WTC11 (cell line): ENCODE data around the gene SIGLEC11. TPM values are rescaled to one million over a fixed set of nuclear protein-coding genes. Genes with fewer than 3 reads are reported as not detected.
A peak's percentile ranks its signal among the peaks of the same experiment; 100 is the strongest.

Experiments used
- ATAC-seq: fragments of 200-7000 bp; cut with Tn5 transposase; 2 replicates; pipeline ENCODE4 v1.10.0; 2021; ENCODE audit warnings: mild to moderate bottlenecking, moderate library complexity
- CTCF ChIA-PET: fragments of 300-600 bp; sonication (Branson Sonifier 250); formaldehyde crosslinking; loops from one replicate; lab custom pipeline; 2021; ENCODE audit warnings: antibody characterized with exemption; lab: Charles Lee
- POLR2A ChIA-PET: fragments of 350-600 bp; sonication (Branson Sonifier 250); formaldehyde crosslinking; loops from one replicate; lab custom pipeline; 2021; ENCODE audit warnings: antibody characterized with exemption; lab: Charles Lee
- DNase-seq: peaks from one replicate; pipeline ENCODE4 v3.0.0; 2021; ENCODE audit warnings: low spot score
- H3K27ac Mint-ChIP-seq: 2 replicates; pipeline ENCODE4 v1.8.0; 2021; ENCODE audit warnings: mixed read lengths
- H3K27me3 Mint-ChIP-seq: 2 replicates; pipeline ENCODE4 v1.8.0; 2021; ENCODE audit warnings: low read depth, mild to moderate bottlenecking, moderate library complexity, mixed read lengths
- H3K36me3 Mint-ChIP-seq: 2 replicates; pipeline ENCODE4 v1.8.0; 2021; ENCODE audit warnings: mixed read lengths
- H3K4me1 Mint-ChIP-seq: 2 replicates; pipeline ENCODE4 v1.8.0; 2022; ENCODE audit warnings: mixed read lengths
- H3K4me3 Mint-ChIP-seq: 2 replicates; pipeline ENCODE4 v1.8.0; 2021; ENCODE audit warnings: mild to moderate bottlenecking, moderate library complexity, mixed read lengths
- H3K9me3 Mint-ChIP-seq: 2 replicates; pipeline ENCODE4 v1.8.0; 2021; ENCODE audit warnings: mixed read lengths
- ATF1 ChIP-seq: sonication (generic); formaldehyde crosslinking; IDR thresholded peaks from 2 replicates; pipeline ENCODE4 v1.8.1; 2023; ENCODE audit warnings: mild to moderate bottlenecking, moderate library complexity, missing genetic modification reagents
- ATF2 ChIP-seq: sonication (generic); formaldehyde crosslinking; IDR thresholded peaks from 2 replicates; pipeline ENCODE4 v1.8.1; 2022; ENCODE audit warnings: low read depth, missing genetic modification reagents, borderline replicate concordance
- E2F1 ChIP-seq: sonication (generic); formaldehyde crosslinking; IDR thresholded peaks from 2 replicates; pipeline ENCODE4 v1.8.0; 2022; ENCODE audit warnings: mild to moderate bottlenecking, missing genetic modification reagents
- EMX1 ChIP-seq: fragments of 250-450 bp; sonication (Bioruptor Pico); IDR thresholded peaks from 2 replicates; pipeline ENCODE4 v1.8.0; 2021; ENCODE audit warnings: mild to moderate bottlenecking
- ESRRA ChIP-seq: sonication (generic); formaldehyde crosslinking; IDR thresholded peaks from 2 replicates; pipeline ENCODE4 v1.8.1; 2022; ENCODE audit warnings: mild to moderate bottlenecking, missing genetic modification reagents, borderline replicate concordance
- NFE2L1 ChIP-seq: sonication (generic); formaldehyde crosslinking; IDR thresholded peaks from 2 replicates; pipeline ENCODE4 v1.8.1; 2023; ENCODE audit warnings: missing genetic modification reagents
- NR2C2 ChIP-seq: sonication (generic); formaldehyde crosslinking; IDR thresholded peaks from 2 replicates; pipeline ENCODE4 v1.8.0; 2022; ENCODE audit warnings: mild to moderate bottlenecking, missing genetic modification reagents
- SOX15 ChIP-seq: fragments of 250-450 bp; sonication (Bioruptor Pico); IDR thresholded peaks from 2 replicates; pipeline ENCODE4 v1.9.0; 2021; ENCODE audit warnings: mild to moderate bottlenecking
- SP1 ChIP-seq: sonication (generic); formaldehyde crosslinking; conservative IDR thresholded peaks from 2 replicates; pipeline ENCODE4 v1.8.1; 2022; ENCODE audit warnings: missing genetic modification reagents
- TCF7 ChIP-seq: sonication (generic); formaldehyde crosslinking; IDR thresholded peaks from 2 replicates; pipeline ENCODE4 v1.8.0; 2022; ENCODE audit warnings: mild to moderate bottlenecking, low read depth, missing genetic modification reagents, moderate library complexity
- TP53 ChIP-seq: sonication (generic); formaldehyde crosslinking; IDR thresholded peaks from 2 replicates; pipeline ENCODE4 v1.8.1; 2023; ENCODE audit warnings: mild to moderate bottlenecking, missing genetic modification reagents
- ZNF232 ChIP-seq: sonication (generic); formaldehyde crosslinking; IDR thresholded peaks from 2 replicates; pipeline ENCODE4 v1.8.0; 2022; ENCODE audit warnings: mild to moderate bottlenecking, missing genetic modification reagents
- ZNF263 ChIP-seq: sonication (generic); formaldehyde crosslinking; IDR thresholded peaks from 2 replicates; pipeline ENCODE4 v1.8.1; 2022; ENCODE audit warnings: low read depth, mild to moderate bottlenecking, moderate library complexity, missing genetic modification reagents
- ZNF317 ChIP-seq: sonication (generic); formaldehyde crosslinking; IDR thresholded peaks from 2 replicates; pipeline ENCODE4 v1.8.1; 2023; ENCODE audit warnings: low read depth, mild to moderate bottlenecking, moderate library complexity, missing genetic modification reagents, borderline replicate concordance
- ZNF532 ChIP-seq: fragments of 250-450 bp; sonication (Bioruptor Pico); IDR thresholded peaks from 2 replicates; pipeline ENCODE4 v1.9.0; 2021; ENCODE audit warnings: mild to moderate bottlenecking, borderline replicate concordance
- total RNA-seq: library from RNA; stranded (reverse); gene quantifications from 3 replicates; pipeline ENCODE4 v1.2.3, GENCODE V29; 2021
- TF ChIP-seq, protein P1 (sequence below): sonication (generic); formaldehyde crosslinking; IDR thresholded peaks from 2 replicates; pipeline ENCODE4 v1.8.1; 2023; ENCODE audit warnings: mild to moderate bottlenecking, missing genetic modification reagents, moderate library complexity
- TF ChIP-seq, protein P2 (sequence below): sonication (generic); formaldehyde crosslinking; IDR thresholded peaks from 2 replicates; pipeline ENCODE4 v1.8.0; 2022; ENCODE audit warnings: mild to moderate bottlenecking, missing genetic modification reagents
- TF ChIP-seq, protein P3 (sequence below): sonication (generic); formaldehyde crosslinking; IDR thresholded peaks from 2 replicates; pipeline ENCODE4 v1.8.0; 2023; ENCODE audit warnings: missing genetic modification reagents

SIGLEC11 gene
- total RNA-seq, 1 experiment from 2014 or later: not detected

GRCh38 chr19:49927526-49928264 lies 33.3 kb downstream of the SIGLEC11 start:
- ATAC-seq: no peak
- peak overlapping the region; percentile 19; the same call in 1 of the 2 replicates for H3K27ac Mint-ChIP-seq
- no peak for TF ChIP-seq EMX1 (CRISPR knock-in tag)
- no peak for TF ChIP-seq SOX15 (CRISPR knock-in tag)
- TF ChIP-seq, protein P1, sequence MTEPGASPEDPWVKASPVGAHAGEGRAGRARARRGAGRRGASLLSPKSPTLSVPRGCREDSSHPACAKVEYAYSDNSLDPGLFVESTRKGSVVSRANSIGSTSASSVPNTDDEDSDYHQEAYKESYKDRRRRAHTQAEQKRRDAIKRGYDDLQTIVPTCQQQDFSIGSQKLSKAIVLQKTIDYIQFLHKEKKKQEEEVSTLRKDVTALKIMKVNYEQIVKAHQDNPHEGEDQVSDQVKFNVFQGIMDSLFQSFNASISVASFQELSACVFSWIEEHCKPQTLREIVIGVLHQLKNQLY (CRISPR knock-in tag): no peak
- TF ChIP-seq SP1 (CRISPR knock-in tag): no peak
- no peak for TF ChIP-seq ATF2
- TF ChIP-seq ATF1 (CRISPR knock-in tag): no peak
- TF ChIP-seq ZNF263 (CRISPR knock-in tag): no peak
- no peak for TF ChIP-seq ZNF532 (CRISPR knock-in tag)
- no peak for TF ChIP-seq TP53
- TF ChIP-seq, protein P2, sequence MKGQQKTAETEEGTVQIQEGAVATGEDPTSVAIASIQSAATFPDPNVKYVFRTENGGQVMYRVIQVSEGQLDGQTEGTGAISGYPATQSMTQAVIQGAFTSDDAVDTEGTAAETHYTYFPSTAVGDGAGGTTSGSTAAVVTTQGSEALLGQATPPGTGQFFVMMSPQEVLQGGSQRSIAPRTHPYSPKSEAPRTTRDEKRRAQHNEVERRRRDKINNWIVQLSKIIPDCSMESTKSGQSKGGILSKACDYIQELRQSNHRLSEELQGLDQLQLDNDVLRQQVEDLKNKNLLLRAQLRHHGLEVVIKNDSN (CRISPR knock-in tag): no peak
- no peak for TF ChIP-seq E2F1
- no peak for TF ChIP-seq TCF7 (CRISPR knock-in tag)
- TF ChIP-seq ZNF232 (CRISPR knock-in tag): no peak
- no peak for TF ChIP-seq NR2C2 (CRISPR knock-in tag)
- TF ChIP-seq, protein P3, sequence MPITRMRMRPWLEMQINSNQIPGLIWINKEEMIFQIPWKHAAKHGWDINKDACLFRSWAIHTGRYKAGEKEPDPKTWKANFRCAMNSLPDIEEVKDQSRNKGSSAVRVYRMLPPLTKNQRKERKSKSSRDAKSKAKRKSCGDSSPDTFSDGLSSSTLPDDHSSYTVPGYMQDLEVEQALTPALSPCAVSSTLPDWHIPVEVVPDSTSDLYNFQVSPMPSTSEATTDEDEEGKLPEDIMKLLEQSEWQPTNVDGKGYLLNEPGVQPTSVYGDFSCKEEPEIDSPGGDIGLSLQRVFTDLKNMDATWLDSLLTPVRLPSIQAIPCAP: no peak
- no peak for TF ChIP-seq NFE2L1 (CRISPR knock-in tag)
- TF ChIP-seq ZNF317: no peak
- TF ChIP-seq ESRRA (CRISPR knock-in tag): no peak
- DNase-seq: no peak
- peaks cover 31% of the 10 kb centered on the region for H3K4me1 Mint-ChIP-seq
- ChIA-PET POLR2A (interaction anchor here (0.7 kb wide), 2 partner anchors 339 to 545 kb away, joined by 3 to 5 read pairs; no protein-coding TSS in a partner anchor), CTCF (interaction anchor here (1.0 to 1.5 kb wide), 2 partner anchors 10 to 12 kb away, joined by 3 to 7 read pairs; no protein-coding TSS in a partner anchor)
- no peaks in the 10 kb centered on the region for H3K9me3 Mint-ChIP-seq
- peaks cover 29% of the 10 kb centered on the region for H3K36me3 Mint-ChIP-seq
- H3K4me3 Mint-ChIP-seq: peak overlapping the region; percentile 99
- peaks cover 4% of the 10 kb centered on the region; the same call in 1 of the 2 replicates for H3K27me3 Mint-ChIP-seq
